PC-9 (cell line): ENCODE data around the gene UPK2. TPM values are rescaled to one million over a fixed set of nuclear protein-coding genes. Genes with fewer than 3 reads are reported as not detected.

ENCODE experiments used
- BruUV-seq: library from RNA; stranded (reverse); fragments of 400-500 nt; replicated peaks from 2 replicates; lab custom pipeline; 2021; lab: Mats Ljungman, UMichigan
- CTCF ChIA-PET: fragments of 300-600 bp; sonication (Branson Sonifier 250); formaldehyde crosslinking; loops from one replicate; lab custom pipeline; 2022; ENCODE audit warnings: antibody characterized with exemption; lab: Charles Lee
- POLR2A ChIA-PET: fragments of 300-600 bp; sonication (Branson Sonifier 250); formaldehyde crosslinking; loops from one replicate; lab custom pipeline; 2022; ENCODE audit warnings: antibody characterized with exemption; ENCODE audit not compliant: unreplicated experiment; lab: Charles Lee
- DNase-seq, 2 experiments: peaks; one replicate each; pipeline versions ENCODE4 v3.0.0 to v3.0.0-alpha.2; 2015 to 2022; ENCODE audit warnings: mixed read lengths in 1 of 2
- H2AFZ ChIP-seq: fragments of 200-600 bp; sonication (generic); 2 replicates; pipeline ENCODE4 v1.8.1; 2017; ENCODE audit warnings: antibody characterized with exemption
- H3F3A ChIP-seq: fragments of 200-600 bp; sonication (generic); 2 replicates; pipeline ENCODE4 v1.8.1; 2017; ENCODE audit warnings: antibody characterized with exemption, mild to moderate bottlenecking, low read depth; ENCODE audit not compliant: insufficient read depth
- H3K27ac ChIP-seq: fragments of 200-600 bp; sonication (generic); 2 replicates; pipeline ENCODE4 v1.6.1; 2016; ENCODE audit warnings: mixed run types
- H3K27me3 ChIP-seq: fragments of 200-600 bp; sonication (generic); 2 replicates; pipeline ENCODE4 v1.6.1; 2016; ENCODE audit warnings: low read depth, mixed run types; ENCODE audit not compliant: insufficient read depth
- H3K36me3 ChIP-seq: fragments of 200-600 bp; sonication (generic); 2 replicates; pipeline ENCODE4 v1.6.1; 2016; ENCODE audit warnings: low read depth, mixed run types
- H3K4me1 ChIP-seq: fragments of 200-600 bp; sonication (generic); replicated peaks from 2 replicates; pipeline ENCODE4 v1.6.1; 2016; ENCODE audit warnings: mixed run types; ENCODE audit not compliant: insufficient read depth
- H3K4me2 ChIP-seq: fragments of 200-600 bp; sonication (generic); 2 replicates; pipeline ENCODE4 v1.6.1; 2017; ENCODE audit warnings: mixed run types
- H3K4me3 ChIP-seq: fragments of 200-600 bp; sonication (generic); 2 replicates; pipeline ENCODE4 v1.6.1; 2016; ENCODE audit warnings: mixed run types
- H3K79me2 ChIP-seq: fragments of 200-600 bp; sonication (generic); 2 replicates; pipeline ENCODE4 v1.6.1; 2017; ENCODE audit warnings: low read depth, mixed run types
- H3K9me2 ChIP-seq: fragments of 200-600 bp; sonication (generic); 2 replicates; pipeline ENCODE4 v1.8.1; 2017; ENCODE audit warnings: mild to moderate bottlenecking; ENCODE audit not compliant: insufficient read depth
- H3K9me3 ChIP-seq: fragments of 200-600 bp; sonication (generic); 2 replicates; pipeline ENCODE4 v1.8.1; 2016; ENCODE audit warnings: low read depth; ENCODE audit not compliant: insufficient read depth
- H4K20me1 ChIP-seq: fragments of 200-600 bp; sonication (generic); 2 replicates; pipeline ENCODE4 v1.8.1; 2017; ENCODE audit not compliant: insufficient read depth
- EZH2 ChIP-seq: fragments of 200-600 bp; sonication (generic); IDR thresholded peaks from 2 replicates; pipeline ENCODE4 v1.8.0; 2017; ENCODE audit warnings: antibody characterized with exemption, low read depth
- intact Hi-C: fragments of 100-400 bp; cut with micrococcal nuclease; formaldehyde crosslinking; loops from one replicate; pipeline ENCODE4 v1.10.0; 2022; ENCODE audit not compliant: unreplicated experiment
- total RNA-seq: library from RNA; stranded (reverse); gene quantifications from 2 replicates; pipeline ENCODE4 v1.2.3, GENCODE V29; 2021
- TF ChIP-seq, protein P1 (sequence below): fragments of 200-600 bp; sonication (generic); conservative IDR thresholded peaks from 2 replicates; pipeline ENCODE4 v1.6.1; 2017; ENCODE audit warnings: mixed run types, antibody characterized with exemption, mild to moderate bottlenecking, moderate library complexity

The UPK2 gene
- total RNA-seq, 1 experiment from 2014 or later = 17.1 TPM

DNA sequence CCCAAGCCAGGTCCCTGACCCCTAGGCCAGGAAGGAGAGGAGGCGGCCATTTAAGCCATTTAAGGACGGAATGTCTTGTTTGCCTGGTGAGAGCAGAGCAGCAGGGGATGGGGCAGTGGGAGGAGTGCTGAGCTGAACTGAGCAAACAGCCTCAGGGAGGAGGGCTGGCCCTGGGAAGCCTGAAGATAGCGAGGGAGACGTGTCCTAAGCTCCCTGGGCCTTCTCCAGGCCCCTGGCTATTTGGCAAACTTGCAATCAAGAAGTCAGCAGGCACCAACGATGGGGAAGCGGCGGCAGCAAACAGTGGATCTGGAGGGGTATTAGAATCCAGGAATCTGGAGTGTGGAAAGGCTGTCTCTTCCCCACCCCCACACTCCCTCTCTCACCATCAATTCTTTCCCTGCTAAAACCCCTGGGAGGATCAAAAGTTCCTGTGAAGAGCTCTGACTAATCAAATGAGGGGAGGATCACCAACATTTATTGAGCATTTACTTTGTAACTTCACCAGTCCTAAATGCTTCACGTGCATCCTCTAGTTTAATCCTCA is 39.2 kb upstream of the UPK2 start:
- H3K27me3 ChIP-seq = no peaks in the 10 kb centered on the region
- intact Hi-C loops = no loop called here
- no peaks in the 10 kb centered on the region for H3K9me3 ChIP-seq

DNA sequence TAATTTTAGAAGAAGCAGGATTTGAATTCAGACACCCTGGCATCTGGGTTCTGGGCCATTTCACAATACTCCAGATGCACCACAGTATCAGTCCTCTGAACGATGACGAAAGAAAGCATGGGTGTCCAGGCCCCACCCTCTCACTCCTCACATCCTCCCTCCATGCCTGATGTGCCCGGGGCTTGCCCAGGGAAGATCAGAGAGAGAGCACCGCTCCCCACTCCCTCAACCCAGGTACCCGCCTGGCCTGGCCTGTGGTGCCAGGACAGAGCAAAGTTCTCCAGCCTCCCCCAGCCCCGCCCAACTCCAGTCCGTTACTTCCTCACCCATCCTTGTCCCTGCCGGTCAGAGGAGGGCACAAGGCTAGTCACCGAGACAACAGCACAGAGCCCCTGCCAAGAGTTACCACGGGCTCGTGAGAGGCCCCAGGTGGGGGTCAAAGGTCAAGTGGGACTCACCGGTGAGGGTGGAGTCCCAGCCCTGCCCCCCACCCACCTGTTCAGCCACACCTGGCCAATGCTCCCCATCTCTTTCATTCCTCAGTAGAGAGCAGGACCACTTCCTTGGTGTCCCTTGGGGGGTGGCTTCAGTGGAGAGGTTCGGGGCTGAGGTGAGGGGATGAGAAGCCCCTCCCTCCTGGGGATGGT is 38.5 kb upstream of the UPK2 start:
- H3K36me3 ChIP-seq = no peaks in the 10 kb centered on the region
- no peak overlapping the region for H2AFZ ChIP-seq
- TF ChIP-seq EZH2 = no peak
- TF ChIP-seq, protein P1, sequence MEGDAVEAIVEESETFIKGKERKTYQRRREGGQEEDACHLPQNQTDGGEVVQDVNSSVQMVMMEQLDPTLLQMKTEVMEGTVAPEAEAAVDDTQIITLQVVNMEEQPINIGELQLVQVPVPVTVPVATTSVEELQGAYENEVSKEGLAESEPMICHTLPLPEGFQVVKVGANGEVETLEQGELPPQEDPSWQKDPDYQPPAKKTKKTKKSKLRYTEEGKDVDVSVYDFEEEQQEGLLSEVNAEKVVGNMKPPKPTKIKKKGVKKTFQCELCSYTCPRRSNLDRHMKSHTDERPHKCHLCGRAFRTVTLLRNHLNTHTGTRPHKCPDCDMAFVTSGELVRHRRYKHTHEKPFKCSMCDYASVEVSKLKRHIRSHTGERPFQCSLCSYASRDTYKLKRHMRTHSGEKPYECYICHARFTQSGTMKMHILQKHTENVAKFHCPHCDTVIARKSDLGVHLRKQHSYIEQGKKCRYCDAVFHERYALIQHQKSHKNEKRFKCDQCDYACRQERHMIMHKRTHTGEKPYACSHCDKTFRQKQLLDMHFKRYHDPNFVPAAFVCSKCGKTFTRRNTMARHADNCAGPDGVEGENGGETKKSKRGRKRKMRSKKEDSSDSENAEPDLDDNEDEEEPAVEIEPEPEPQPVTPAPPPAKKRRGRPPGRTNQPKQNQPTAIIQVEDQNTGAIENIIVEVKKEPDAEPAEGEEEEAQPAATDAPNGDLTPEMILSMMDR = no peak
- ChIA-PET POLR2A (interaction anchor here (0.5 kb wide), 1 partner anchor 8 kb away, joined by 5 read pairs; no protein-coding TSS in a partner anchor), CTCF (no interaction called here)
- no peaks in the 10 kb centered on the region for H4K20me1 ChIP-seq
- peaks cover 83% of the 10 kb centered on the region for H3K4me1 ChIP-seq
- BruUV-seq = no TSS peak
- H3K27me3 ChIP-seq = no peaks in the 10 kb centered on the region
- peaks cover 90% of the 10 kb centered on the region for H3F3A ChIP-seq
- intact Hi-C loops = no loop called here
- H3K27ac ChIP-seq = peak overlapping the region; percentile 96
- no peaks in the 10 kb centered on the region for H3K9me2 ChIP-seq
- H3K4me2 ChIP-seq = peak overlapping the region; percentile 98
- H3K4me3 ChIP-seq = peak overlapping the region; percentile 54
- peak; percentile 57 to 86 for DNase-seq
- peaks cover 86% of the 10 kb centered on the region for H3K79me2 ChIP-seq
- no peaks in the 10 kb centered on the region for H3K9me3 ChIP-seq

More for the DNA sequence above, 39.2 kb upstream of the UPK2 start:
- DNase-seq = peak; percentile 74 to 96
- peaks cover 87% of the 10 kb centered on the region for H3F3A ChIP-seq
- peak overlapping the region; percentile 96 for H3K27ac ChIP-seq
- peaks cover 79% of the 10 kb centered on the region for H3K79me2 ChIP-seq
- H3K4me1 ChIP-seq = peaks cover 84% of the 10 kb centered on the region
- peak overlapping the region; percentile 98 for H3K4me2 ChIP-seq
- H2AFZ ChIP-seq = no peak overlapping the region
- H3K4me3 ChIP-seq = peak overlapping the region; percentile 54
- BruUV-seq = no TSS peak
- H4K20me1 ChIP-seq = no peaks in the 10 kb centered on the region
- ChIA-PET POLR2A (interaction anchor here (0.6 to 0.7 kb wide), 2 partner anchors 58 to 126 kb away, joined by 3 to 10 read pairs; no protein-coding TSS in a partner anchor), CTCF (no interaction called here)
- H3K36me3 ChIP-seq = no peaks in the 10 kb centered on the region
- H3K9me2 ChIP-seq = no peaks in the 10 kb centered on the region
- TF ChIP-seq, protein P1 = no peak
- no peak for TF ChIP-seq EZH2

DNA sequence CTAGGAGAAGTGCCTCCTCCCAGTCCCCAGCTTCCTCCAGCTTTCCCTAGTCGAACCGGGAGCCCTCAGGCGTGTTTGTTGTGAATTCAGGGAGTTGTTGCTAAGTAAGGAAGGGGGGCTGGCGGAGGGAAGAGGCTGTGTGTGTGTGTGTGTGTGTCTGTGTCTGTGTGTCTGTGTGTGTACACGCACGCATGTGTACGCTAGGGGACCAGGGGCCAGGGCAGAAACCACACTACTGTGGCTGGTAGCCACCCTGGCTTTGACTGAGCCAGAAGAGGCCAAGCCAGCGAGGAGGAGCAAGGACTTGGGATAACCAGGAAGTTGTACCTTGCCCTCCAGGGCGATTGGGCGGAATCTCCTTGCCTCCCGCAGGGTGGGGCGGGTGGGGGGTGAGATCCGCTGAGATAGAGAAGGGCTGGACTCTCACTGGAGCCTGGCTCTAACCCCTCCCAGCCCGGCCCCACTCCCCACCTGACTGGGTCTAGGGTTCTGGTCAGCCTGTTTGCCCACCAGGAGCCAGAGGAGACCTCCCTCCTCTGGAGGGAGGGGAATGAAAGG is 37.9 kb upstream of the UPK2 start:
- H3K9me3 ChIP-seq = no peaks in the 10 kb centered on the region
- H3K4me1 ChIP-seq = peaks cover 77% of the 10 kb centered on the region
- H3K4me3 ChIP-seq = peak overlapping the region; percentile 54
- peaks cover 90% of the 10 kb centered on the region for H3F3A ChIP-seq
- H3K27me3 ChIP-seq = no peaks in the 10 kb centered on the region
- BruUV-seq = TSS peak; percentile 5
- H3K36me3 ChIP-seq = no peaks in the 10 kb centered on the region
- H3K27ac ChIP-seq = peak overlapping the region; percentile 96
- H3K9me2 ChIP-seq = no peaks in the 10 kb centered on the region
- H2AFZ ChIP-seq = no peak overlapping the region
- H3K4me2 ChIP-seq = peak overlapping the region; percentile 98
- H4K20me1 ChIP-seq = 0 out of 2 replicates have a peak, but pooled peaks cover 6% of the 10 kb centered on the region
- POLR2A ChIA-PET = interaction anchor here (0.5 to 0.6 kb wide), 2 partner anchors 8 to 9 kb away, joined by 5 to 12 read pairs; no protein-coding TSS in a partner anchor
- DNase-seq = peak; percentile 79 to 97
- CTCF ChIA-PET = no interaction called here
- TF ChIP-seq EZH2 = no peak
- TF ChIP-seq, protein P1 = no peak
- peaks cover 88% of the 10 kb centered on the region for H3K79me2 ChIP-seq
- intact Hi-C loops = no loop called here
